GM23338 (cell line): ENCODE data around the gene FNDC3B. TPM values are rescaled to one million over a fixed set of nuclear protein-coding genes. Genes with fewer than 3 reads are reported as not detected.

Experiments
- ATAC-seq: fragments of 200-7000 bp; cut with Tn5 transposase; 3 replicates; pipeline ENCODE4 v1.9.1; 2020
- DNase-seq: peaks from one replicate; pipeline ENCODE4 v3.0.0-alpha.2; 2015; ENCODE audit warnings: low spot score
- H2AFZ ChIP-seq: fragments of 200-600 bp; sonication (generic); 2 replicates; pipeline ENCODE4 v1.8.0; 2016; ENCODE audit warnings: antibody characterized with exemption, mild to moderate bottlenecking, moderate library complexity
- H3F3A ChIP-seq: fragments of 200-600 bp; sonication (generic); replicated peaks from 2 replicates; pipeline ENCODE4 v1.8.0; 2017; ENCODE audit warnings: antibody characterized with exemption, mixed run types, low read depth
- H3K27ac ChIP-seq: fragments of 200-600 bp; sonication (generic); 2 replicates; pipeline ENCODE4 v1.6.1; 2016; ENCODE audit warnings: low read depth
- H3K27me3 ChIP-seq: fragments of 200-600 bp; sonication (generic); 2 replicates; pipeline ENCODE4 v1.8.0; 2016; ENCODE audit warnings: mild to moderate bottlenecking, mixed run types, moderate library complexity; ENCODE audit not compliant: insufficient read depth
- H3K36me3 ChIP-seq: fragments of 200-600 bp; sonication (generic); 2 replicates; pipeline ENCODE4 v1.8.0; 2016; ENCODE audit warnings: mild to moderate bottlenecking; ENCODE audit not compliant: insufficient read depth
- H3K4me1 ChIP-seq: fragments of 200-600 bp; sonication (generic); 2 replicates; pipeline ENCODE4 v1.8.0; 2016; ENCODE audit warnings: mild to moderate bottlenecking, moderate library complexity; ENCODE audit not compliant: insufficient read depth
- H3K4me2 ChIP-seq: fragments of 200-600 bp; sonication (generic); 2 replicates; pipeline ENCODE4 v1.7.1; 2017; ENCODE audit warnings: mixed run types
- H3K4me3 ChIP-seq: fragments of 200-600 bp; sonication (generic); 2 replicates; pipeline ENCODE4 v1.6.1; 2016; ENCODE audit warnings: mixed run types
- H3K79me2 ChIP-seq: fragments of 200-600 bp; sonication (generic); replicated peaks from 2 replicates; pipeline ENCODE4 v1.8.0; 2017; ENCODE audit warnings: mild to moderate bottlenecking; ENCODE audit not compliant: insufficient read depth
- H3K9me2 ChIP-seq: fragments of 200-600 bp; sonication (generic); 2 replicates; pipeline ENCODE4 v1.8.0; 2017; ENCODE audit not compliant: insufficient read depth
- H4K20me1 ChIP-seq: fragments of 200-600 bp; sonication (generic); replicated peaks from 2 replicates; pipeline ENCODE4 v1.8.0; 2017; ENCODE audit warnings: mild to moderate bottlenecking; ENCODE audit not compliant: insufficient read depth
- H3K27ac Mint-ChIP-seq: 2 replicates; pipeline ENCODE4 v1.8.0; 2020; ENCODE audit warnings: inconsistent platforms, mild to moderate bottlenecking, moderate library complexity, mixed read lengths
- H3K27me3 Mint-ChIP-seq: 3 replicates; pipeline ENCODE4 v1.8.0; 2022; ENCODE audit warnings: low read depth, mild to moderate bottlenecking, moderate library complexity, mixed read lengths, inconsistent platforms; ENCODE audit not compliant: insufficient read depth, poor library complexity
- H3K36me3 Mint-ChIP-seq: 3 replicates; pipeline ENCODE4 v1.8.0; 2021; ENCODE audit warnings: low read depth, mild to moderate bottlenecking, inconsistent platforms, moderate library complexity, mixed read lengths
- H3K4me1 Mint-ChIP-seq: 3 replicates; pipeline ENCODE4 v1.8.0; 2020; ENCODE audit warnings: mild to moderate bottlenecking, inconsistent platforms, mixed read lengths
- H3K4me3 Mint-ChIP-seq: 3 replicates; pipeline ENCODE4 v1.8.0; 2021; ENCODE audit warnings: moderate library complexity, mild to moderate bottlenecking, inconsistent platforms, mixed read lengths
- H3K9me3 Mint-ChIP-seq: 3 replicates; pipeline ENCODE4 v1.8.0; 2020; ENCODE audit warnings: moderate library complexity, mild to moderate bottlenecking, inconsistent platforms, mixed read lengths
- CREB1 ChIP-seq: fragments of 250-450 bp; sonication (Bioruptor Pico); IDR thresholded peaks from 2 replicates; pipeline ENCODE4 v1.5.0; 2020; ENCODE audit warnings: low read depth, mild to moderate bottlenecking, moderate library complexity
- EZH2 ChIP-seq: fragments of 200-600 bp; sonication (generic); IDR thresholded peaks from one replicate; pipeline ENCODE4 v1.8.0; 2017; ENCODE audit warnings: antibody characterized with exemption, mild to moderate bottlenecking, low read depth; ENCODE audit not compliant: unreplicated experiment
- EZH2phosphoT487 ChIP-seq: fragments of 200-600 bp; sonication (generic); IDR thresholded peaks from one replicate; pipeline ENCODE4 v1.8.1; 2018; ENCODE audit warnings: antibody characterized with exemption; ENCODE audit not compliant: unreplicated experiment
- JUNB ChIP-seq: IDR thresholded peaks from one replicate; pipeline ENCODE4 v1.6.1; 2016; ENCODE audit warnings: antibody characterized with exemption; ENCODE audit not compliant: unreplicated experiment
- NANOG ChIP-seq: IDR thresholded peaks from 2 replicates; pipeline ENCODE4 v1.6.1; 2016; ENCODE audit warnings: antibody characterized with exemption, borderline replicate concordance
- POLR2AphosphoS5 ChIP-seq: IDR thresholded peaks from 2 replicates; pipeline ENCODE4 v1.6.1; 2016; ENCODE audit warnings: antibody characterized with exemption, low read depth
- STAT1 ChIP-seq: IDR thresholded peaks from one replicate; pipeline ENCODE4 v1.6.1; 2016; ENCODE audit warnings: antibody characterized with exemption; ENCODE audit not compliant: unreplicated experiment
- ZNF114 ChIP-seq: fragments of 250-450 bp; sonication (Bioruptor Pico); IDR thresholded peaks from 2 replicates; pipeline ENCODE4 v1.5.0; 2020; ENCODE audit warnings: mild to moderate bottlenecking, moderate library complexity
- ZNF331 ChIP-seq: fragments of 250-450 bp; sonication (Bioruptor Pico); IDR thresholded peaks from 2 replicates; pipeline ENCODE4 v1.5.0; 2020; ENCODE audit warnings: low read depth, mild to moderate bottlenecking, moderate library complexity
- polyA plus RNA-seq: library from polyadenylated mRNA; unstranded; fragments of >200 nt; fragmentation: Nextera tagmentation; extraction: Ambion mirVana; gene quantifications from 2 replicates; pipeline ENCODE4 v1.2.1, GENCODE V29; 2016
- total RNA-seq: library from RNA; depleted of rRNA; stranded (reverse); fragments of >200 nt; shearing (Covaris generic); gene quantifications from 2 replicates; pipeline ENCODE4 v1.2.3, GENCODE V29; 2014
- TF ChIP-seq, protein P1 (sequence below): IDR thresholded peaks from 2 replicates; pipeline ENCODE4 v1.6.1; 2016; ENCODE audit warnings: antibody characterized with exemption
- TF ChIP-seq, protein P2 (sequence below), 2 experiments: fragments of 200-600 bp in 1 of 2; sonication (generic) in 1 of 2; conservative IDR thresholded peaks; 2 replicates each; pipeline versions ENCODE4 v1.5.1 to v1.6.1; 2016 to 2017; ENCODE audit warnings: antibody characterized with exemption in 2 of 2, low read depth in 2 of 2, mild to moderate bottlenecking in 2 of 2, moderate library complexity in 1 of 2
- TF ChIP-seq, protein P3 (sequence below): IDR thresholded peaks from one replicate; pipeline ENCODE4 v1.6.1; 2018; ENCODE audit warnings: antibody characterized with exemption; ENCODE audit not compliant: unreplicated experiment
- TF ChIP-seq, protein P4 (sequence below): fragments of 250-450 bp; sonication (Bioruptor Pico); IDR thresholded peaks from 2 replicates; pipeline ENCODE4 v1.5.0; 2020; ENCODE audit warnings: mild to moderate bottlenecking, moderate library complexity

The FNDC3B gene
- total and polyA plus RNA-seq, 2 experiments from 2014 or later: 19.1 to 55.4 TPM

DNA sequence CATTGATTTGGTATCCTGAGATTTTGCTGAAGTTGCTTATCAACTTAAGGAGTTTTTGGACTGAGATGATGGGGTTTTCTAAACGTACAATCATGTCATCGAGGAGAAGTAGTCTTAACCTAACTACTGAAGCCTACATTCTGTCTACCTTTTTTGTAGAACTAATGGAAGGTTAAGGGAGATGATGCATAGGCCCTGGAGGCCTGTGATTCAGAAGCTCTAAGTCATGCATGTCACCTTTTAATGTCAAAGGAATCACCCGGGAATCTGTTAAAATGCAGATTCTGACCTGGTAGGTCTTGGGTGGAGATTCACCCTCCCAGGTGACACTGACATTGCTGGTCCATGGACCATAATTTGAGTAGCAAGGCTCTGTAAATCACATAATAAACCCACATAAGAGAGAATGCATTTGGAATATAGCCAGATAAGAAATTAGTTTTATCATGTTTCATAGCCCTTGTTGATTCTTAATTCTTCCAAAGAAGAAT is 344.0 kb downstream of the FNDC3B start:
- Histone ChIP-seq H2AFZ (no peak overlapping the region), H3K4me3 (no peak overlapping the region), H3K4me1 (no peaks in the 10 kb centered on the region), H3K27ac (no peak overlapping the region), H3K27me3 (no peaks in the 10 kb centered on the region), H3F3A (no peaks in the 10 kb centered on the region), H3K79me2 (no peaks in the 10 kb centered on the region), H3K4me2 (no peak overlapping the region), H3K36me3 (peaks cover 24% of the 10 kb centered on the region), H3K9me2 (no peaks in the 10 kb centered on the region), H4K20me1 (no peaks in the 10 kb centered on the region)
- DNase-seq (no peak), ATAC-seq (no peak)
- Mint-ChIP-seq H3K4me1 (peaks cover 3% of the 10 kb centered on the region; the same call in 1 of the 3 replicates), H3K36me3 (peaks cover 49% of the 10 kb centered on the region), H3K27me3 (no peaks in the 10 kb centered on the region), H3K4me3 (no peak overlapping the region), H3K9me3 (peaks cover 9% of the 10 kb centered on the region; the same call in 2 of the 3 replicates), H3K27ac (no peak overlapping the region)
- TF ChIP-seq, protein P1, sequence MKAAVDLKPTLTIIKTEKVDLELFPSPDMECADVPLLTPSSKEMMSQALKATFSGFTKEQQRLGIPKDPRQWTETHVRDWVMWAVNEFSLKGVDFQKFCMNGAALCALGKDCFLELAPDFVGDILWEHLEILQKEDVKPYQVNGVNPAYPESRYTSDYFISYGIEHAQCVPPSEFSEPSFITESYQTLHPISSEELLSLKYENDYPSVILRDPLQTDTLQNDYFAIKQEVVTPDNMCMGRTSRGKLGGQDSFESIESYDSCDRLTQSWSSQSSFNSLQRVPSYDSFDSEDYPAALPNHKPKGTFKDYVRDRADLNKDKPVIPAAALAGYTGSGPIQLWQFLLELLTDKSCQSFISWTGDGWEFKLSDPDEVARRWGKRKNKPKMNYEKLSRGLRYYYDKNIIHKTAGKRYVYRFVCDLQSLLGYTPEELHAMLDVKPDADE: no peak
- TF ChIP-seq JUNB: no peak
- TF ChIP-seq, protein P2, sequence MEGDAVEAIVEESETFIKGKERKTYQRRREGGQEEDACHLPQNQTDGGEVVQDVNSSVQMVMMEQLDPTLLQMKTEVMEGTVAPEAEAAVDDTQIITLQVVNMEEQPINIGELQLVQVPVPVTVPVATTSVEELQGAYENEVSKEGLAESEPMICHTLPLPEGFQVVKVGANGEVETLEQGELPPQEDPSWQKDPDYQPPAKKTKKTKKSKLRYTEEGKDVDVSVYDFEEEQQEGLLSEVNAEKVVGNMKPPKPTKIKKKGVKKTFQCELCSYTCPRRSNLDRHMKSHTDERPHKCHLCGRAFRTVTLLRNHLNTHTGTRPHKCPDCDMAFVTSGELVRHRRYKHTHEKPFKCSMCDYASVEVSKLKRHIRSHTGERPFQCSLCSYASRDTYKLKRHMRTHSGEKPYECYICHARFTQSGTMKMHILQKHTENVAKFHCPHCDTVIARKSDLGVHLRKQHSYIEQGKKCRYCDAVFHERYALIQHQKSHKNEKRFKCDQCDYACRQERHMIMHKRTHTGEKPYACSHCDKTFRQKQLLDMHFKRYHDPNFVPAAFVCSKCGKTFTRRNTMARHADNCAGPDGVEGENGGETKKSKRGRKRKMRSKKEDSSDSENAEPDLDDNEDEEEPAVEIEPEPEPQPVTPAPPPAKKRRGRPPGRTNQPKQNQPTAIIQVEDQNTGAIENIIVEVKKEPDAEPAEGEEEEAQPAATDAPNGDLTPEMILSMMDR (conservative IDR thresholded peaks at IDR 0.05; ENCODE audit: low read depth in 2 of 2): no peak
- TF ChIP-seq ZNF331 (CRISPR knock-in tag): no peak
- no peak for TF ChIP-seq STAT1
- TF ChIP-seq NANOG: no peak
- TF ChIP-seq EZH2: no peak
- TF ChIP-seq, protein P3, sequence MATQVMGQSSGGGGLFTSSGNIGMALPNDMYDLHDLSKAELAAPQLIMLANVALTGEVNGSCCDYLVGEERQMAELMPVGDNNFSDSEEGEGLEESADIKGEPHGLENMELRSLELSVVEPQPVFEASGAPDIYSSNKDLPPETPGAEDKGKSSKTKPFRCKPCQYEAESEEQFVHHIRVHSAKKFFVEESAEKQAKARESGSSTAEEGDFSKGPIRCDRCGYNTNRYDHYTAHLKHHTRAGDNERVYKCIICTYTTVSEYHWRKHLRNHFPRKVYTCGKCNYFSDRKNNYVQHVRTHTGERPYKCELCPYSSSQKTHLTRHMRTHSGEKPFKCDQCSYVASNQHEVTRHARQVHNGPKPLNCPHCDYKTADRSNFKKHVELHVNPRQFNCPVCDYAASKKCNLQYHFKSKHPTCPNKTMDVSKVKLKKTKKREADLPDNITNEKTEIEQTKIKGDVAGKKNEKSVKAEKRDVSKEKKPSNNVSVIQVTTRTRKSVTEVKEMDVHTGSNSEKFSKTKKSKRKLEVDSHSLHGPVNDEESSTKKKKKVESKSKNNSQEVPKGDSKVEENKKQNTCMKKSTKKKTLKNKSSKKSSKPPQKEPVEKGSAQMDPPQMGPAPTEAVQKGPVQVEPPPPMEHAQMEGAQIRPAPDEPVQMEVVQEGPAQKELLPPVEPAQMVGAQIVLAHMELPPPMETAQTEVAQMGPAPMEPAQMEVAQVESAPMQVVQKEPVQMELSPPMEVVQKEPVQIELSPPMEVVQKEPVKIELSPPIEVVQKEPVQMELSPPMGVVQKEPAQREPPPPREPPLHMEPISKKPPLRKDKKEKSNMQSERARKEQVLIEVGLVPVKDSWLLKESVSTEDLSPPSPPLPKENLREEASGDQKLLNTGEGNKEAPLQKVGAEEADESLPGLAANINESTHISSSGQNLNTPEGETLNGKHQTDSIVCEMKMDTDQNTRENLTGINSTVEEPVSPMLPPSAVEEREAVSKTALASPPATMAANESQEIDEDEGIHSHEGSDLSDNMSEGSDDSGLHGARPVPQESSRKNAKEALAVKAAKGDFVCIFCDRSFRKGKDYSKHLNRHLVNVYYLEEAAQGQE: no peak
- no peak for TF ChIP-seq EZH2phosphoT487
- TF ChIP-seq, protein P4, sequence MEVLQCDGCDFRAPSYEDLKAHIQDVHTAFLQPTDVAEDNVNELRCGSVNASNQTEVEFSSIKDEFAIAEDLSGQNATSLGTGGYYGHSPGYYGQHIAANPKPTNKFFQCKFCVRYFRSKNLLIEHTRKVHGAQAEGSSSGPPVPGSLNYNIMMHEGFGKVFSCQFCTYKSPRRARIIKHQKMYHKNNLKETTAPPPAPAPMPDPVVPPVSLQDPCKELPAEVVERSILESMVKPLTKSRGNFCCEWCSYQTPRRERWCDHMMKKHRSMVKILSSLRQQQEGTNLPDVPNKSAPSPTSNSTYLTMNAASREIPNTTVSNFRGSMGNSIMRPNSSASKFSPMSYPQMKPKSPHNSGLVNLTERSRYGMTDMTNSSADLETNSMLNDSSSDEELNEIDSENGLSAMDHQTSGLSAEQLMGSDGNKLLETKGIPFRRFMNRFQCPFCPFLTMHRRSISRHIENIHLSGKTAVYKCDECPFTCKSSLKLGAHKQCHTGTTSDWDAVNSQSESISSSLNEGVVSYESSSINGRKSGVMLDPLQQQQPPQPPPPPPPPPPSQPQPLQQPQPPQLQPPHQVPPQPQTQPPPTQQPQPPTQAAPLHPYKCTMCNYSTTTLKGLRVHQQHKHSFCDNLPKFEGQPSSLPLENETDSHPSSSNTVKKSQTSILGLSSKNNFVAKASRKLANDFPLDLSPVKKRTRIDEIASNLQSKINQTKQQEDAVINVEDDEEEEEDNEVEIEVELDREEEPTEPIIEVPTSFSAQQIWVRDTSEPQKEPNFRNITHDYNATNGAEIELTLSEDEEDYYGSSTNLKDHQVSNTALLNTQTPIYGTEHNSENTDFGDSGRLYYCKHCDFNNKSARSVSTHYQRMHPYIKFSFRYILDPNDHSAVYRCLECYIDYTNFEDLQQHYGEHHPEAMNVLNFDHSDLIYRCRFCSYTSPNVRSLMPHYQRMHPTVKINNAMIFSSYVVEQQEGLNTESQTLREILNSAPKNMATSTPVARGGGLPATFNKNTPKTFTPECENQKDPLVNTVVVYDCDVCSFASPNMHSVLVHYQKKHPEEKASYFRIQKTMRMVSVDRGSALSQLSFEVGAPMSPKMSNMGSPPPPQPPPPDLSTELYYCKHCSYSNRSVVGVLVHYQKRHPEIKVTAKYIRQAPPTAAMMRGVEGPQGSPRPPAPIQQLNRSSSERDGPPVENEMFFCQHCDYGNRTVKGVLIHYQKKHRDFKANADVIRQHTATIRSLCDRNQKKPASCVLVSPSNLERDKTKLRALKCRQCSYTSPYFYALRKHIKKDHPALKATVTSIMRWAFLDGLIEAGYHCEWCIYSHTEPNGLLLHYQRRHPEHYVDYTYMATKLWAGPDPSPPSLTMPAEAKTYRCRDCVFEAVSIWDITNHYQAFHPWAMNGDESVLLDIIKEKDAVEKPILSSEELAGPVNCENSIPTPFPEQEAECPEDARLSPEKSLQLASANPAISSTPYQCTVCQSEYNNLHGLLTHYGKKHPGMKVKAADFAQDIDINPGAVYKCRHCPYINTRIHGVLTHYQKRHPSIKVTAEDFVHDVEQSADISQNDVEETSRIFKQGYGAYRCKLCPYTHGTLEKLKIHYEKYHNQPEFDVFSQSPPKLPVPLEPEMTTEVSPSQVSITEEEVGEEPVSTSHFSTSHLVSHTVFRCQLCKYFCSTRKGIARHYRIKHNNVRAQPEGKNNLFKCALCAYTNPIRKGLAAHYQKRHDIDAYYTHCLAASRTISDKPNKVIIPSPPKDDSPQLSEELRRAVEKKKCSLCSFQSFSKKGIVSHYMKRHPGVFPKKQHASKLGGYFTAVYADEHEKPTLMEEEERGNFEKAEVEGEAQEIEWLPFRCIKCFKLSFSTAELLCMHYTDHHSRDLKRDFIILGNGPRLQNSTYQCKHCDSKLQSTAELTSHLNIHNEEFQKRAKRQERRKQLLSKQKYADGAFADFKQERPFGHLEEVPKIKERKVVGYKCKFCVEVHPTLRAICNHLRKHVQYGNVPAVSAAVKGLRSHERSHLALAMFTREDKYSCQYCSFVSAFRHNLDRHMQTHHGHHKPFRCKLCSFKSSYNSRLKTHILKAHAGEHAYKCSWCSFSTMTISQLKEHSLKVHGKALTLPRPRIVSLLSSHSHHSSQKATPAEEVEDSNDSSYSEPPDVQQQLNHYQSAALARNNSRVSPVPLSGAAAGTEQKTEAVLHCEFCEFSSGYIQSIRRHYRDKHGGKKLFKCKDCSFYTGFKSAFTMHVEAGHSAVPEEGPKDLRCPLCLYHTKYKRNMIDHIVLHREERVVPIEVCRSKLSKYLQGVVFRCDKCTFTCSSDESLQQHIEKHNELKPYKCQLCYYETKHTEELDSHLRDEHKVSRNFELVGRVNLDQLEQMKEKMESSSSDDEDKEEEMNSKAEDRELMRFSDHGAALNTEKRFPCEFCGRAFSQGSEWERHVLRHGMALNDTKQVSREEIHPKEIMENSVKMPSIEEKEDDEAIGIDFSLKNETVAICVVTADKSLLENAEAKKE: no peak
- no peak for TF ChIP-seq CREB1 (CRISPR knock-in tag)
- no peak for TF ChIP-seq POLR2AphosphoS5
- no peak for TF ChIP-seq ZNF114
